HG02970 (cell line): Measurements from ENCODE around the gene HOATZ.

ENCODE experiments used
- ATAC-seq: cut with Tn5 transposase; IDR thresholded peaks from one replicate; pipeline ENCODE4 v1.9.1; 2021; ENCODE audit warnings: mild to moderate bottlenecking, moderate library complexity, moderate number of reproducible peaks; ENCODE audit not compliant: unreplicated experiment, low FRiP score

HOATZ gene

GRCh38 chr11:111514216-111515031 lies at the start of gene HOATZ:
HOATZ (plus strand) TSS chr11:111514778; CDS start chr11:111514785, 7 bp downstream.
- ATAC-seq, result no peak

- ATAC-seq, result no peak
These were observed 49.2 kb upstream of the HOATZ start for GRCh38 chr11:111465400-111465799.

GRCh38 chr11:111466615-111467014 lies 48.0 kb upstream of the HOATZ start:
- no peak for ATAC-seq

GRCh38 chr11:111469200-111469599 lies 45.4 kb upstream of the HOATZ start:
- ATAC-seq, result no peak

- no peak for ATAC-seq
These were observed 42.4 kb upstream of the HOATZ start for GRCh38 chr11:111472228-111472627.

GRCh38 chr11:111474432-111474831 lies 40.1 kb upstream of the HOATZ start:
- no peak for ATAC-seq

- no peak for ATAC-seq
These were observed 38.2 kb upstream of the HOATZ start for GRCh38 chr11:111476366-111476765.

GRCh38 chr11:111476956-111477355 lies 37.6 kb upstream of the HOATZ start:
- no peak for ATAC-seq

GRCh38 chr11:111477898-111478297 lies 36.7 kb upstream of the HOATZ start:
- no peak for ATAC-seq

- ATAC-seq, result no peak
These were observed 34.9 kb upstream of the HOATZ start for GRCh38 chr11:111479666-111480065.

GRCh38 chr11:111483431-111483830 lies 31.1 kb upstream of the HOATZ start:
- no peak for ATAC-seq

GRCh38 chr11:111490496-111490895 lies 24.1 kb upstream of the HOATZ start:
- no peak for ATAC-seq

GRCh38 chr11:111494040-111494439 lies 20.5 kb upstream of the HOATZ start:
- ATAC-seq, result no peak

GRCh38 chr11:111499483-111499882 lies 15.1 kb upstream of the HOATZ start:
- no peak for ATAC-seq

GRCh38 chr11:111500481-111500880 lies 14.1 kb upstream of the HOATZ start:
- no peak for ATAC-seq

- no peak for ATAC-seq
These were observed 12.0 kb upstream of the HOATZ start for GRCh38 chr11:111502611-111503010.

- no peak for ATAC-seq
These were observed 4.3 kb upstream of the HOATZ start for GRCh38 chr11:111510311-111510710.

- ATAC-seq, result no peak
These were observed 2.0 kb upstream of the HOATZ start, which contains the start of gene BTG4 for GRCh38 chr11:111512296-111513239. BTG4 (minus strand) TSS chr11:111512386; CDS start chr11:111498776, 13,610 bp downstream.

- no peak for ATAC-seq
These were observed 1.4 kb upstream of the HOATZ start for GRCh38 chr11:111513240-111513605.

- ATAC-seq, result no peak
These were observed 1.0 kb downstream of the HOATZ start for GRCh38 chr11:111515591-111515990.

GRCh38 chr11:111518668-111519067 lies 4.1 kb downstream of the HOATZ start:
- ATAC-seq, result no peak
